HG02642 (cell line): Measurements from ENCODE around the gene FIS1.
"Not testable (repeated sequence)": the region's sequence is repeated elsewhere in the genome, so short reads cannot be mapped to it uniquely, and the experiment has no call there.

Source experiments
- ATAC-seq: cut with Tn5 transposase; IDR thresholded peaks from one replicate; pipeline ENCODE4 v1.9.1; 2021; ENCODE audit warnings: mild to moderate bottlenecking; ENCODE audit not compliant: unreplicated experiment, poor library complexity

The FIS1 gene

GRCh38 chr7:101244375-101245146 is at the start of gene FIS1:
TSS of gene FIS1 (minus strand) at chr7:101245081. CDS start at chr7:101245004, 77 bp downstream.
- ATAC-seq = peak; percentile 92

DNA sequence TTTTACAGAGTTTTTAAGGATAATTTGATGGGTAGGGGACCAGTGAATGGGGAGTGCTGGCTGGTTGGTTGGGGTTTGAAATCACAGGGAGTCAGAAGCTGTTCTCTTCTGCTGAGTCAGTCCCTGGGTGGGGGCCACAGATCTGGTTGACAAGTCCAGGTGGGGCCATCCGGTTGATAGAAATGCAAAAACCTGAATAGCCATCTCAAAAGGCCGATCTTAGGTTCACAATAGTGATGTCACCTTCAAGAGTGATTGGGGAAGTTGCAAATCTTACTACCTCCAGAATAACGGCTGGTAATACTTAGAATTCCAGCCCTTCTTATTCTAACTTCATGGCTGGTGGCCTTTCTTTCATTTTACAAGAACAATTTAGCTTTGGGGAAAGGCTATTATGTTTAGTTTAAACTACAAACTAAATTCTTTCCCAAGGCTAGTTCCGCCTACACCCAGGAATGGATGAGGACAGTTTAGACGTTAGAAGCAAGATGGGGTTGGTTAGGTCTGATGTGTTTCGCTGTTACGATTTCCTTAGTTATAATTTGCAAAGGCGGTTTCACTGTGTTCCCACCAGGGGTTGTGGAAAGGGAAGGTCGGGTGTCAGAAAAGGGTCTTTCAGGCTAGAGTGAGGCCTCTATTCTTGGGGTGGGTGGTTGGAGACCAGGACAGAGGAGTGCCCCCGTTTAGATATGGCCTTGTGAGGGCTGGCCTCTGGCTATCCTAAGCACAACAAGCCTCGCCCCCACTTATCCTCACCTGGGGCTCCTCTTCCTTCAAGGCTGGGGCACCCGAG is 49.4 kb upstream of the FIS1 start:
- ATAC-seq = no peak

- ATAC-seq = not testable (repeated sequence)
Observed at GRCh38 chr7:101293069-101294021, 48.5 kb upstream of the FIS1 start.

GRCh38 chr7:101292566-101292965 is 47.7 kb upstream of the FIS1 start:
- not testable (repeated sequence) for ATAC-seq

DNA sequence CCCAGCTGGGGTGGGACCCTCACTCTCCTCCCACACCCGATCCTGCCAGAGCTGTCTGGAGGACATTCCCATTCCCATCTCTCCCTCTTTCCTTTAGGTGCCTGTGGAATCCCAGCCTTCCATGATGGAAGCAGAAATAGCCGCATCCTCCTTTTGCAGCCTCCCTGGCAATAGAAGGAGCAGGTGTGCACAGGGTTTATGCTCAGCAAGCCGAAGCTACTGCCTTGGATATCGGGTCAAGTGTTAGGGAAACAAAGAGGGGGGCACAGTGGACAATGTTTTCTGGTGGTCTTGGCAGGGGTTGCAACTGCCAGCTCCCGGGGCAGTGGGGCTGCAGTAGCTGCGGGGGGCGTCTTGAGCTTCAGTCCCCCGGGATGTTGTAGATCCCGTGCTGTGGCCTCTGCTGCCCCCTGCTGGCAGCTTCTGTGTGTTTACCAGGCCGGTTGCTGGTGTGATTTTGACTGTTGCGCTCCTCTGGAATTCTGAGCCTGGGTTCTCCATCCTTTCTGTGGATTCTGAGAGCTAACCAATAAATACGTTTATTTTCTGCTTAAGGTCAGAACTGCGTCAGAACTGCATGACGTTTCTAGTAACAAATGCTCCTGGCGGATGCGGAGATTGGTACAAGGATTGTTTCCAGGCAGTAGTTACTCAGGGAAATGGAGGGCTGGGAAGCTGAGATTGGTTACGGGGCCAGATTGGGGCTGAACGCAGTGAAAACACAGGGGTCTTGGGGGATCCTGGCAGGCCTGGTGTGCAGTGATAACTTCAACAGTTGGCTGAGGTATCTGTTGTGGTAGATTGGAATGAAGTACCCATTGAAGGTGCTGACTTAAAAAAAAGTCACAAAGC is 45.5 kb upstream of the FIS1 start:
- not testable (repeated sequence) for ATAC-seq

GRCh38 chr7:101289687-101290086 is 44.8 kb upstream of the FIS1 start:
- not testable (repeated sequence) for ATAC-seq

DNA sequence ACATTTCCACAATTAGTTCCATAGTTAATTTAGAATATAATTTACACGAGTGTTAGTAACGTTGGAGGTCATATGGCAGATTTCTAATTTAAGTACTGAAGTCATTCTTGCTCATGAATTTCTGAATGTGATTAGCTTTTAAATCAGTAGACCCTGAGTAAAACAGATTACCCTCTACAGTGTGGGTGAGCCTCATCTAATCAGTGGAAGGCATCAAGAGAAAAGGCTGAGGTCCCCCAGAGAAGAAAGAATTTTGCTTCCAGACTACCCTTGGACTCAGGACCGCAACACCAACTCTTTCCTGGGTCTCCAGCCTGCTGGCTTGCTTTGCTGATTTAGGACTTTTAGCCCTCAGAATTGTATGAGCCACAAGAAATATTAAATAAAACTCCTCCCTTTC is 43.6 kb upstream of the FIS1 start:
- no peak for ATAC-seq

DNA sequence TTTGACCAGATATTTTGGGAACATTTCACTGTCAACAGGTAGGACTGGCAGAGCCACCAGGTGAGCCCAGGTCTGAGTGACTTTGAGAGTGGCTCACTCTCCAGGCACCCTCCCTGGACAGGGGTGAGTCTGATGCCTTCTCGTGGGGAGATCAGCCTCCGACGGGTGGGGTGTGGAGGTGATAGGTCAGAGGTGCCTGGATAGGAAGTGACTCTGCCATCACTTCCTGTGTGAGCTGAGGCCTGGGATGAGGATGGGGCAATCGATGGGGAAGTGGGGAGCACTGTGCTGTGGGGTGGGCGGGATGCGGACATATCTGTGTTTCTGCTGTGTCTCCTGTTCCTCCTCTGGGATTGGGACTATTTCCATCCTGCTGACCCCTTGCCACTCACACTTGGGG is 42.2 kb upstream of the FIS1 start:
- no peak for ATAC-seq

DNA sequence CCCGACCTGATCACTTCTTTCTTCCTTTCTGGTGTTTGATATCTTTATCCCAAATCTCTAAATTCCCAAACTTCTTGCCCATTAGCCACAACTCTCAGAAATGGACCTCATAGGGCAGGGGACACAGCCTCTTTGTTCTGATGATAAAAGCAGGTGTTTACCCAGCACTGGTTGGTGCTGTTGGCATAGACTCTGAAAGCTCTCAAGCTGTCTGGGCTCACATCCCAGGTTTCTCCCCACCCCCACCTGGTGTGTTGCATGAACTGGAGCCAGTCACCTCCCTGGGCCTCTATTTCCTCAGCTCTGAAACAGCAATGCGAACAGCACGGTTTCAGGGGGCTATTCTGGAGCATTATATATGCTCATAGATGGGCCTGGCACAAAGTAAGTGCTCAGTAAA is 41.0 kb upstream of the FIS1 start:
- not testable (repeated sequence) for ATAC-seq

- ATAC-seq = no peak
Observed at GRCh38 chr7:101285171-101285570, 40.3 kb upstream of the FIS1 start.

DNA sequence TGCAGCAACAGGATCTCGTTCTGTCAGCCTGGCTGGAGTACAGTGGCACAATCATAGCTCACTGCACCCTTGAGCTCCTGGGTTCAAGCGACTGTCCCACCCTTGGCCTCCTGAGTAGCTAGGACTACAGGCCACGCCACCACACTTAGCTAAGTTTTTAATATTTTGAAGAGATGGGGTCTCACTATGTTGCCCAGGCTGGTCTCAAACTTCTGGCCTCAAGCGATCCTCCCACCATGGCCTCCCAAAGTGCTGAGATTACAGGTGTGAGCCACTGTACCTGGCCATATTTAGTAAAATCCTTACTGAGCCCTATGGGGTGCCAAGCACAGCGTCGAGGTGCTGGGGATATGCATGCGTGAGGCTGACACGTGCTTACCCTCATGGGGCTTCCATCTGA is 36.0 kb upstream of the FIS1 start:
- not testable (repeated sequence) for ATAC-seq

GRCh38 chr7:101278461-101279292 is 33.8 kb upstream of the FIS1 start:
- no peak for ATAC-seq

GRCh38 chr7:101277155-101277554 is 32.3 kb upstream of the FIS1 start:
- ATAC-seq = no peak

- no peak for ATAC-seq
Observed at GRCh38 chr7:101273206-101273605, 28.3 kb upstream of the FIS1 start.

- no peak for ATAC-seq
Observed at GRCh38 chr7:101271021-101271420, 26.1 kb upstream of the FIS1 start.

- ATAC-seq = no peak
Observed at GRCh38 chr7:101269664-101270063, 24.8 kb upstream of the FIS1 start.

- no peak for ATAC-seq
Observed at GRCh38 chr7:101265622-101266516, 21.0 kb upstream of the FIS1 start.
